T-helper 9 cell (primary cell): ENCODE results near the gene PRPSAP1.
"Not testable (repeated sequence)": the region's sequence is repeated elsewhere in the genome, so short reads cannot be mapped to it uniquely, and the experiment has no call there.

ENCODE experiments used
- DNase-seq: peaks from one replicate; pipeline ENCODE4 v3.0.0-alpha.2; 2020

The PRPSAP1 gene

DNA sequence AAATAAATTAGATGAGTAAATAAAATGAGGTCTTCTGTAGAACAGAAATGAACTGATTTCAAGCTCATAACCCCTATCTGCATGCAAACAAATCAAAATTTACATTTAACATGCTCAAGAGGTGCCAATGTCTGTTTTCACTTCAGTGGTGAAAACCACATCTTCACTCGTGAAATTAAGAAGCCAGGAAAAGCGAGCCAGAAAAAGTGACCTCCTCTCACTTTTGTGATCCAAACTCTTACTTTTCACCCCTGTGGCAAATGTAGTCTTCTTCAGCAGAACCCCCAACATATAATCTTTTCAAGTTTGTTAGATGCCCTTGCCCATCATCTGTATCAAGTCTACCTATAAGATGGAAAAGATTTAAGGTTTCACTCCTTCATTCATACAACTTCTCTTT, 36.2 kb downstream of the PRPSAP1 start:
- DNase-seq: no peak

DNA sequence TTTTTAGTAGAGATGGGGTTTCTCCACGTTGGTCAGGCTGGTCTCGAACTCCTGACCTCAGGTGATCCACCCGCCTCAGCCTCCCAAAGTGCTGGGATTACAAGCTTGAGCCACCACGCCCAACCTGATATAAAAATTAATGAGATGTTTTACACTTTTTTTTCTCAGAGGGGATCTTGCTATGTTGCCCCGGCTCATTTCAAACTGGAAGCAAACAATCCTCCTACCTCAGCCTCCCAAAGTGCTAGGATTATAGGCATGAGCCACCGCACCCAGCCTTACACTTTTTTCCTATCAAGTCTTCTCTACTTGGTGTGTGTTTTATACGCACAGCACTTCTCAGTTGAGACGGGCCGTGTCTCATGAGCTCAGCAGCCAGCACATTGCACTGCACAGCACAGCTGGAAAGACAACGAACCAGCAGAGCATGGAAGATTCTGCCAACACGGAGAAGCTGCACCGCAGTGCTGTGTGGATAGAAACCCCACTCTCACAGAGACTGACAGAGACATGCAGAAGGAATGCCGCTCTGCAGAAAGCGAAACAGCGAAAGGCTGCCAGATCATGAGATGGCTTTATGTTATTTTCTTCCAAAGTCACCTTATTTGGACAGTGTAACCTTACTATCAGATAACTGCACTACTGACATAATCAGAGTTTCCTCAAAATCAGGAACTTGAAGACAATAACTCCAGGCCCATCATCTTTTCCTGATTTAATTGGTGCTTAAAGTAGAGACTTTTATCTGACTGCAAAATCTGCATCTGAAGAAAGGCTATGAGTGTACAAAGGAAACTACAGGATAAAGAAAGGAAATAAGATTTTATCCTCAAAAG, 39.1 kb downstream of the PRPSAP1 start:
- DNase-seq: no peak

DNA sequence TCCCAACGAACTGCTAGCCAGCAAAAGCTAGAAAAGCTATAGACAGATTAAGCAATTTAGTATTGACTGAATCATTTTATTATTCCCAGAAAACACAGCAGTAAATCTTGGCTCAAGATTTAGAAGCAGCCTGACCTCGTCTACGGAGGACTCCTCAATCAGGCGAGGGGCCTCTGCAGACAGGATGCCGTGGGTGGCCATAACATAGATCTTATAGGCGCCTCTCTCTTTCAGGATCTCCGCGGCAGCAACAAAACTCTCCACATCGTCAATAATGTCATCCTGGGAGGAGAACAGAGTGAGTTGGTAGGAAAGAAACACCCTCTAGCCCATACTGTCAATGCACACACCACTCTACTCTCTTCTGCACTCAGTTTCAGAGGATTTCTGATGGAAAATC, 41.0 kb downstream of the PRPSAP1 start:
- DNase-seq: no peak

DNA sequence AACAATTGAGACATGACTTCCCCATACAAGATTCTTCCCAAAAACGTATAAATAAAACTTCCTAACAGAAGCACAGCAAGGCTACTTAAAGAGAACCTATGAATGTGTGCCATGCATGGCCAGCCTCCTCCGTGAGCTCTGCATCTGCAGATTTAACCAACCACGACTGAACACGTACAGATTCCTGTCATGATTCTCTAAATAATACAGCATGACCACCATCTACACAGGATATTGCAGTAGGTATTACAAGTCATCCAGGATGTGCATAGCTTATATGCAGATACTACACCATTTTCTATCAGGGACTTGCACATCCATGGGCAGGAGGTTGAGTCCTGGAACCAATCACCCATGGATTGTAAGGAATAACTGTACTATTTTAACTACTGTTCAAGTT, 44.3 kb downstream of the PRPSAP1 start:
- DNase-seq: no peak

DNA sequence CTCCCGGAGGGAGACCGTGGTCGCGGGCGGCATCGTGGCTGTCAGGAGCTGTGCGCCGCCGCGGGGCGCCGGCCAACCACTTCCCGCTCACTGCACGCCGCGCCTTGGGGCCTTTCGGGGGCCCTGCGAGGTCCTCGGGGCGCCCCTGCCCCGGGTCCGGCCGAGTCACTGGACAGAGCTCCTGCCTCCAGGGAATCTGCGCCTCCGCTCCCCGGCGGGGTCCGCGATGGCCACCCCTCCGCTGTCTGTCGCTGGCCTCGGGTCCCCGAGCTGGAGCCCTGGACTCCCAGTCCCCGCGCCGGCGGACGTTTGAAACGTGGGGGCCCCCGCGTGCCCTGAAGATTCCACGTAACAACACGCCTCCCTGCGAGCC, 45.8 kb downstream of the PRPSAP1 start, which contains the start of gene QRICH2:
TSS of gene QRICH2 (minus strand) at position 311 of the 373 bp plus-strand sequence. CDS start at position 33, 278 bp downstream.
- no peak for DNase-seq

DNA sequence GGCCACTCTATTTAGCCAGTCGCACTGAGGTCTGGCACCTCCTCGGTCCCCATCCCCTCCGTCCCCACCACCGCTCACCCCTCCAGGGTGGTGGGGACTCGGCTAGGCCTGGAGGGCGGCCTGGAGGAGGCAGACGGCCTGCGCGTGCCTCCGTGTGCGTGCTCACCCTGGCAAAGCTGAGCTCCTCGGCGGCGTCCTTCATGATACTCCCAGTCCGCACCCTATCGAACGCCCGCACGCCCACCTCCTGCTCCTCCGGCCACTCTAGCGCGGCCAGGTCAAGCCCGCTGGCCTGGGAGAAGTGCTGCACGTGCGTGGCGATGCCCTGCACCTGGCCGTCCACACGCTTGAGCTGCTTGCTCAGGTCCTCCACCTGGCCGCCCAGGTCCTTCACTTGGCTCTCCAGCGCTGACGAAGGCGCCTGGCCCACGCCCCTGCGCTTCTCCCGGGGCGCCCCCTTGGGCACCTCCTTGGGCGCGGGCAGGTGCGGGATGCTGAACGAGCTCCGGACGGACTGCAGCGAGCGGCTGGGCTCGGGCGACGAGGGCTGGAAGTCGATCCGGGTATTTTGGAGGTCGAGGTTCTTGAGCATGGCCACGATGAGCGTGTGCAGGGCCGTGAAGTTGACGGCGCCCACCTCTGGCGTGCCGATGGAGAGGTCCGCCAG, 46.3 kb downstream of the PRPSAP1 start:
- no peak for DNase-seq

DNA sequence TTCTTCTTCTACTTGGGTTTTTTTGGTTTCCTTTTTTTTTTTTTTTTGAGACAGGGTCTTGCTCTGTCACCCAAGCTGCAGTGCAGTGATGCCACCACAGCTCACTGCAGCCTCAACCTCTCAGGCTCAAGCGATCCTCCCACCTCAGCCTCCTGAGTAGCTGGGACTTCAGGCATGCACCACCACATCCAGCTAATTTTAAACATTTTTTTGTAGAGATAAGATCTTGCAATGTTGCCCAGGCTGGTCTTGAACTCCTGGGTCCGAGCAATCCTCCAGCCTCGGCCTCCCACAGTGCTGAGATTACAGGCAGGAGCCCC, 48.6 kb downstream of the PRPSAP1 start:
- DNase-seq: not testable (repeated sequence)

DNA sequence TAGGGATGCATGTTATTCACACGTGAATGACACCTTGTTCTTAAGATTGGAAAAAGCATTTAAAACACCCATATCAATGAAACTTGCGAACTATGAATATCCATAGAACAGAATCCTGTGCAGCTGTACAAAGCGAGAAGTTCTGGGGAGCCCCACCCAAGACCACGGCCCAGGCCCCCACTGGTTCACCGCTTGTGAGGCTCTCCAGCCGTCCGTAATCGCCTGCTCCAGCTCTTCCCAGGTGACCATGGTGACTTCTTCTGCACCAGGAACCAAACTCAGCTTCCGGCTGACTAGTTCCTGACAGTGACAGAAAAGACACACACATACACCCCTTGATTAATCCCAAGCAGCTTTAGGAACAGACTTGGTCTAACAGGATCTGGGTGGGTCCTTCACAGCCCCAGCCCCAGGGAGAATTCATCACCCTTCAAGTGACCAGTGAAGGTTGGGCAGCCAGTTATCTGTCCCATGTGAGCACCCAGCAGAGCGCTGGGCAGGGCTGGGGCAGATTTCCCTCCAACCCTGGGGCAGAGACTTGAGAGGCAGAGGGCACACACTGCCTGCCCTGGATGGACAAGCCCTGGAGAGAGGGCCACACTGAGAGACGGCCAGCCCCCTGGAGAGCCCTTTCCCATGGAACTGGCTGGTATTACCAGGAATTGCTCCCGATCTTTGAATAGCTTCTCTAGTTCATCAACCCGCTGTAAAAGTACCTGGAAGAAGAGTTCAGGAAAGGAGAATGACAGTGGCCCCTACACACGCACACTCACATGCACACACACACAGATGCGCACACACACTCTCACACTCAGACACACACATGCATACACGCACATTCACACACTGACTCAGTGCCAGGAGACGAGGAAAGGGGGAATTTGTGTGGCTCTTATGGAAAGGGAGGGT, 49.2 kb downstream of the PRPSAP1 start:
- no peak for DNase-seq

DNA sequence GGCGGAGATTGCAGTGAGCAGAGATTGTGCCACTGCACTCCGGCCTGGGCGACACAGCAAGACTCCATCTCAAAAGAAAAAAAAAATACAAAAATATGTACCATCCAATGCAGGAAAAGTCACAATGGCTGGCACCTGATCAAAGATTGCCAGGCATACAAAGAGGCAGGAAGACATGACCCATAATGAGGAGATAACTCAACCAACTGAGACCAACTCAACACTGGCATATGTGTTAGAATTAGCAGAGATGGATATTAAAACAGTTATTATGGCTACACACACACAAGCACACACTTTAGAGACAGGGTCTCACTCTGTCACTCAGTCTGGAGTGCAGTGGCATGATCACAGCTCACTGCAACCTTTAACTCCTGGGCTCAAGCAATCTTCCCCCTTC, 56.3 kb downstream of the PRPSAP1 start:
- no peak for DNase-seq

DNA sequence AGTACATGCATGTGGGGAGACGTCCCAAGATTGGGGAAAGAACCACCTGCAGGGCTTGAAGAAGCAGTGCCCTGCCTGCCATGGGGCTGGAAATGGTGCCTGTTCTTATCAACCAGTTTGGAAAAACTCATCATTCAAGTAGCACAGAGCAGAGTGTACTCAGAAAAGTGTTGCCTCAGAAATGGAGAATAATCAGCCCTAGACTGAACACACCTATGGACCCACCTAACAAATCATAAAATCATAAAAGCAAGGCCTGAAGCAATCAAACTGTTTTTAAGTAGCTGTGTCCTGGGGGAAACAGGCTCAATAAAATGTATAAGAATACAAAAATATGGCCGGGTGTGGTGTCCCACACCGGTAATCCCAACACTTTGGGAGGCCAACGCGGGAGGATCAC, 56.8 kb downstream of the PRPSAP1 start:
- DNase-seq: no peak

DNA sequence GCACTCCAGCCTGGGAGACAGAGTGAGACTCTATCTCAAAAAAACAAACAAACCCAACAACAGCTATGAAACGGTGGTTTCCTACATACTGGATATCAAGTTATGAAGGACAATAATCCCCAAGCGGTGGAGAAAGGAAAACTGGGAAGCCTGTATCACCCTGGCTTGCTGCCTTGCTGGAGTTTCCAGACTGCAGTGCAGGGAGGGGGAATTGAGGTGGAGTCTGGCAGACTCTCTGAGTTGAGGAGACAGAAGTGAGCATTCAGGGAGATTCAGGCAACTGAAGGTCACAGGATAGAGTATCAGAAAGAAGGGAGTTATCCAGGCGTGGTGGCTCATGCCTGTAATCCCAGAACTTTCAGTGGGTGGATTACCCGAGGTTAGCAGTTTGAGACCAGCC, 57.5 kb downstream of the PRPSAP1 start:
- DNase-seq: no peak

DNA sequence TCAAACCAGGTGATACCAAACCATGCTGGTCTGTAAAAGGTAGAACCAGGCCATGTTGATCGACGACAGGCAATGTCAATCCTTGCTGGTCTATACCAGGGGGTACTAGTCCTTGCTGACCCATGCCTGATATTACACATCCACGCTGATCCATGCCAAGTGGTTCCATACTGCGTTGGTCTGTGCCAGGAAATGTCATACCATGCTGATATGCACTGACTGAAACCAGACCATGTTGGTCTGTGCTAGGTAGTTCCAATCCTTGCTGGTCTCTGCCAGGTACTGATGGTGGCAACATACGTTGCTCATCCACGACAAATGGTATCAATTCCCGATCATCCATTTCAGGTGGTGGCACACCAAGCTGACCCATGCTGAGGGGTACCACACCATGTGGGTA, 60.6 kb downstream of the PRPSAP1 start:
- no peak for DNase-seq

DNA sequence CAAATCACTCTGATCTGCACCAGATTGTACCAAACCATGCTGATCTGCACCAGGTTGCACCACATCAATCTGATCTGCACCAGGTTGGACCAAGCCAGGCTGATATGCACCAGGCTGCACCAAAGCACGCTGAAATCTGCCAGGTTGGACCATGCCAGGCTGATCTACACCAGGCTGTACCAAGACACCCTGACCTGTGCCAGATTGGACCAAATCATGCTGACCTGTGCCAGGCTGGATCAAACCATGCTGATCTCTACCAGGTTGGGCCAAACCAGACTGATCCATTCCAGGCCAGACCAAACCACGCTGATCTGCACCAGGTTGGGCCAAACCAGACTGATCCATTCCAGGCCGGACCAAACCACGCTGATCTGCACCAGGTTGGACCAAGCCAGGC, 61.1 kb downstream of the PRPSAP1 start:
- no peak for DNase-seq

DNA sequence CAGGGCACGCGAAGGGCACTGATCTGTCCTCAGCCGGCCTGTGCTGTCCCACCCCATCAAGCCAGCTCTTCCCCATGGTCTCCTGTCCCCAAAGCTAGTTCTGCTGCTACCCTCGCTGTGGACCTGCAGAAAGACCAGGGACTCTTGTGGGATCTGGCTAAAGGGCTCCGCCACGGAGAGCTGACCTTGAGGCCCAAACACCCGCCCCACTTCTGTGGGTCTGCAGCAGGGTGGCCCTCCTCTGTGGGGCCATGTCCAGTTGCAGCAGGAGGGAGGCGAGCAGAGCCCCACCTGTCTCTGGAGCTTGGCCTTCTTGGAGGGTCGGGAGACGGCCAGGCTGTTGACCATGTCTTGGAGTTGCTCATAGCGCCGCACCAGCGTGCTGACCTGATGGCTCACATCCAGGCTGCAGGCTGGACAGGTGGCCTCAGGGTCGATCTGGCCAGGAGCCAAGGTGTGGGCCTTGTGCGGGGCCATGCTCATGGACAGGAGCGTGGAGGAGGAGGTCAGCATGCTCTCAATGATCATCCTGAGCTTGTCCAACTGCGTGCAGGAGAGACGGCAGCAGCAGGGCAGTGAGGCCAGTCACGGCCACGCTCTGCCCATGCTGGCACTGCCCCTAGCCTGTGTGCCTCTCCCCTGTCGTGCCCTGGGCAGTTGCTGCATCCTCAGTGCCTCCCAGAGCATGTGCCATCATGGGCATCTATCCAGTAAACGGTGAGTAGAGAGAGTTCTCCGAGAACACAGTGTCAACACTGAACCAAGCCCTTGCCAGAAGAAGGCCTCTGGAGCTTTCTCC, 71.9 kb downstream of the PRPSAP1 start:
- no peak for DNase-seq

DNA sequence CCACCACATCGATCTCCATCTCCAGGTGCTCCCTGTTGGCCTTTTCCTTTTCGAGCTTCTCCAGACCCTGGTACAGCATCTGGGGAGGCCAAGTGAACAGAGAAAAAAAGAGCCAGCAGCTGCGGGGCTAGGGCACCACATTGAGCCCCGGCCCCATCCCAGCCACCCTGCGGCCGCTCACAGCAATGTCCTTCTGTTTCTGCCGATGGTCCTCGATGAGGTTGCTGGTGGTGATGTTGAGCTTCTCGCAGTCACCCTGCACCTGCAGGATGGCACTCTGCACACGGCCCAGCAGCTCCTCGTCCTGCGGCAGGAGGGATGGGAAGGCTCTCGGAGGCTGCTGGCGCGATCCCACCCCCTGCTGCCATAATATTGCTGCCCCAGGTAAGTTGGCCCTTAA, 73.1 kb downstream of the PRPSAP1 start:
- DNase-seq: no peak

DNA sequence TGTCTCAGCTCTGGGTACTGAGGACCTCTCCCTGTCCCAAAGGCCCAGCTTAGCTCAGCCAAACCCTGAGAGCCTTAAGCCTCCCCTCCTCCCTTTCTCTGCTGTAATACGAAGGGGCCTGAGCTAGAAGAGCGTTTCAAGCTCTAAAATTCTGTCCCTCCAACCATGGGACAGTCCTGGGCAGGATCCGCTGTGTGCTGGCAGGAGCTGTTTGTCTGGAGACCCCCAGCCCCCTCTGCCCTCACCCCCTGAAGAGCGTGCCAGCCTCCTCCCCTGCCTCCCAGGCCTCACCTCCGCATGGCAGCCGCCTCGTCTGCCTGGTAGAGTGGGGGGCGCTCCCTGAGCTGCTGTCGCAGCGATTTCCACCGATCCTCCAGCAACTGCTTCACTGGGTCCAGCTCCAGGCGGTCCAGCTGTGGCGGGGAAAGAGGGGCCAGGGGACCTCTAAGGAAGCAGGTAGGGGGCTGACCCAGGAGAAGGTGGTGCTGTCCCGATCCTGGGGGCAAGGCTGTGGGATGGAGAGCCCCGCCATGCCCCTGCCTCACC, 73.9 kb downstream of the PRPSAP1 start:
- DNase-seq: no peak

DNA sequence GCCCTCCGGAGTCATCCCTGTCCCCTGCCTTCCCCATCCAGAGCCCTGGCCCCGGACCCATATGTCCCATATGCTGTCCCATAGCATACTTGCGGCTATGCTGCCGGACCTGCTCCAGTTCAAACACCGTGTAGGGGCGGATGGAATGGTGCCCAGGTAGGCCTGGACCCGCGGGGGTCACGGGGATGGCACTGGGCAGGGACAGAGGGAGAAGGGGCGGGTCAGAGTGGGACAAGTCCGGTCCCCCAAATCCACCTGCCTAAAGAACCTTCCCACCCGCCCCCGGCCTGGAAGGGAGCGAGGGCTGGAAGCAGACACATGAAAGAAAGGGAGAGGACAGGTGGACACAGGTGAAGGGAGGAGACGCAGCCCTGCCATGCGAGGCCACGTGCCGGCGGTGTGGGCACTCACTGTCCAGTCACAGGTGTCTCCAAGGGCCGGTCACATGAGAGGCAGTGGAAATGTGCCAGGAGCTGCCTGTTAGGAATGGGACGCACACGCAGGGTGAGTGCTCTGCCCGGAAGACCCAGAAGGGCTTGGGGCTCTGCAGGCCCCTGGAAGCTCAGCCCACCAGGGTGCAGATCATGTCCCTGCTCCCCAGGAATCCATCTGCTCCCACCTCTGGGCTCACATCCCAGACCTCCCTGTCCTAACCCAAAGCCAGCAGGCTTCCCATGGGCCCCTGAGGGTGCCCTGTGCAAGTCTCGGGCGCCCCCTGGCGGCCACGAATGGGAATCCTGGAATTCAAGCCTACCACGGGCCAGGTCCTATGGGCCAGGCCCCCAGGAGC, 74.6 kb downstream of the PRPSAP1 start:
- DNase-seq: peak; percentile 82

DNA sequence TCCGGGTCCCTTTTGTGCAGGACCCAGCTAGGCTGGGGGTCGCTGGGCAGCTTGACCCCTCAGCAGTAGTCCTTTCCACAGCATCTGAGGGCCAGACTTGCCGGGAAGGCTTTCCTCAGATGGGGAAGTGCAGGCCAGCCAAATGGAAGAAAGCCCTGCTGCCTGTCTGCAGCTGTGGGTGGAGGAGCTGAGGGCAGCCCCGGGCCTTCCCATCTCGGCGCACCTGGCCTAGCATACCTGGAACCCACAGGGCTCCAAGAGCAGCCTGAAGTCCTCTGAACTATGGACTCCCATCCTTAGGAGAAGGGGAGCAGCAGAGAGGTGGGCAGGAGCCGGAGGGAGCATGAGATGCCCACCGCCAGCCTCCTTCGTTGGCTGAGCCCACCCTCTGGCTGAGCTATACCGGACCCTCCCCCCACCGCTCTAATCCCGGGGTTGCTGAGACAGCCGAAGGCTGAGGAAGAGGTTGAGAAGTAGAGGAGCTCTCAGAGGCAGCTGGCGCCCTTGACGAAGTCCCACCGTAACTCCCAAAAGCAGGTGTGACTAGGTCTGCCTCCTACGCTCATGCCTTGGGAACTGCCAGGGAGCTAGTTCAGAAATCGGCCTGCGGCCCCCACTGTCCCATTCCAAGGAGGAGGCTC, 75.3 kb downstream of the PRPSAP1 start:
- DNase-seq: no peak

DNA sequence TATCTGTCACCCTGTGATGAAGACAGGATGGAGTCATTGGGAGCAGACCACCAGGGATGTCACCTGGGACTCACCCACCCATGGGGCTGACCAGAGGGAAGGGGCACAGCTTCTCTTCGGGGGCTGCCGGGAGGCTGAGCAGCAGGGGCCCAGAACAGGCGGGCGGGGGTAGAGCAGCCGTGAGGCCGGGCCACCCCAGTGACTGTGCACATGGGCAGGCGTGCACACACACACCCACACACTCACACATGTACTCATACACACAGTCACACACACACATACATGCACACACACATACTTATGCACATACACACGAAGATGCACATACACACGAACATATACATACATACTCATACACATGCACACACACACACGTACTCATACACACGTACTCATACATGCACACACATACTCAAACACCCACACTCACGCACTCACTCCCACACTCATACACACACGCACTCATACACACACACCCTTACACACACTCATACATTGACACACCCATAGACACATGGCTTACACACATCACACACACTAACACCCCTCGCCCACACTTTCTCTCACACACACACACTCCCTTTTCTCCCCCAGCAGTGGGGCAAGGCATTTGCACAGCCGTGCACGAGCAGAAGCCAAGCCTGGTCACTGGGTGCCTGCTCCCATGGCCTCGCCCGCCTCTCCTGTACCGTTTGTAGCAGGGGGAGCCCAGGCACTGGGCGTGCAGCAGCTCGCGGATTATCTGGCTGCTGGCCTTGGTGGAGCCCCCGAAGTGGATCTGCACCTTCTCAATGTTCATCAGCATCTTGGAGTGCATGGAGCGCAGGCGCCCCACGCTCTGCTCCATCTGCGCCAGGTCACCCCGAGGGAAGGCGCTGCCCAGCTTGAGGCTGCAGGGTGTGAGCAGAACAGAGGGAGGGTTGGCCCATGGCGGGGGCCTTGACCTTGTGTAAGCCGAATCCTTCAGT, 76.1 kb downstream of the PRPSAP1 start:
- no peak for DNase-seq
